Measurements from ENCODE around the gene SPATA31A1.
"Not testable (repeated sequence)": the region's sequence is repeated elsewhere in the genome, so short reads cannot be mapped to it uniquely, and the experiment has no call there.

SPATA31A1 gene

DNA sequence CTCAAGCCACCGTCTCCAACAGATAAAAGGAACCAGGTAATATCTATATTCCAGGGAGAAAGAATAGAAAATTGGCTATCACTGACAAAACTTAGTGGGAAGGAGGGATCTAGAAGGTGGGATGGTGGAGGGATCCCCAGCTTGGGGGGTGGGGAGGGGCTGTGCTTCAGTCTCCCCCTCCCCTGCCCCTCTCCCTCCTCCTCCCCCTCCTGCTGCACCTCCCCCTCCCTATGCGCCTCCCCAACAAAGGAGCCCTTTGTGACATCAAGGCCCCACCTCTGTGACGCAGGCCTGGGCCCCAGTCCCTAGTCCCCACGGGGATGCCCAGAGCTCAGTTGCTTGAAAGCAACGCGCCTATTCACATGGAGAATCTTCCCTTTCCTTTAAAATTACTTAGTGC lies at the start of gene SPATA31A1:
TSS of gene SPATA31A1 (plus strand) at position 301 of the 400 bp plus-strand sequence. CDS start at position 363, 62 bp downstream.
- not testable (repeated sequence) for DNase-seq (ENCODE audit: low read depth)

DNA sequence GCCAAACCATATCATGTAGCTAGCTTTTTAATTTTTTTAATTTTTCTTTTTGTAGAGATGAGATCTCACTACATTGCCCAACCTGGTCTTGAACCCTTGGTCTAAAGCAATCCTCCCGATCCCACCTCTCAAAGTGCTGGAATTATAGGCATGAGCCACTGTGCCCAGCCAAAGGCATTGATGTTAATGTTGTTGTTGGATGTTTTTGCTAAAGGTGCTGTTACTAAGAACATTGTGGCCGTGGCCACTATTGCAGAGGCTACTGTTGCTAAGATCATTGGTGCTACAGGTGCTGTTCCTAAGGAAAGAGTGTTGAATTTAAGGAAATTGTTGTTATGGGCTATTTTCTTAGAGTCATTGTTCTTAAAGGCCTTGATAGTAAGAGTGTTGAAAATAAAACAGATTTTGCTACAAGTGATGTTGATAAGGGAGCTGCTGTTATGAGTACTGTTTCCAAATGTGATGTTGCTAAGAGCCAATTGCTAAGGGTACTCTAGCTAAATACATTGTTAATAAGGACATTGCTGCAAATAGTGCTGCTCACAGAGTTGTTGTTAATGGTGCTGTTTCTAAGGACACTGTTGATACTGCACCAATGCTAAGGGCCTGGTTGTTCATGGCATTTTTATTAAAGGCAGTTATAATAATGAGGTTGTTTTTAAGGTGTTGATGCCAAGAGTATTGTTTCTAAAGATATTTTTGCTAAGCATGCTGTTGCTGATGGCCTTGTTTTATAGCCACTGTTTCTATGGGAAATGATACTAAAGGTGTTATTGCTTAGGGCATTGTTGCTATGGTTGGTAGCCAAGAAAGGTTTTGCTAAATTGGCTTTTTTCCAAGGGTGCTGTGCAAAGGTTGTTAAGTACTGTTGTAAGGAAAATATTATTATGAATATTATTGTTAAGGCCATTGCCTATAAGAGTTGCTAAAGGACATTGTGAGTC lies 52.1 kb downstream of the SPATA31A1 start:
- not testable (repeated sequence) for DNase-seq (ENCODE audit: low read depth)

DNA sequence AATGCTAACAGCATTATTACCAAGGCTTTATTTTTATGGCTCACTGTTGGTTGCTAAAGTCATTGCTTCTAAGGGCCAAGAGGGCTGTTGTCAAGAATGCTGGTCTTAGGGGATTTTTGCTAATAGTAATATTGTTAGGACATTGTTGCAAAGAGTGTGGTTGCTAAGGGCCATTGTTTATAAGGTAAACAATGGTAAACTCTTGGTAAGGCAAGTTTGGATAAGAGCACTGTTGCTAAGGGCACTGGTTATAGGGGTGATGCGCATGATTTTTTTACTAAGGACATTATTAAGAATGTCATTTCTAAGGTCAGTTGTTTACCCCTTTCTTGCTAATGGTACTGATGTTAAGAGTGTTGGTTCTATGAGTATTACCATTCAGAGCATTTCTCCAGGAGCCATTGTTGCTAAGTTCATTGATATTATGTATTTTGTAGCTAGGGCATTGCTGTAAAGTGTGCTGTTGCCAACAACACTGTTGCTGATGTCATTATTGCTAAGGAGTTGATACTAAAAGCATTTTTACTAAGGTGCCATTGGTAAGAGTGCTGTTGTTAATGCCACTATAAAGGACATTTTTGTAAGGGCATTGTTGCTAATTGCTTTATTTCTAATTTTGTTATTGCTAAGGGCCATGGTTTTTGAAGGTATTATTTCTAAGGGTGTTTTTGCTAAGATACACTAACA lies 55.9 kb downstream of the SPATA31A1 start:
- not testable (repeated sequence) for DNase-seq (ENCODE audit: low read depth)

Measured in GM04504 (cell line).